ENCODE results near the gene R3HDML. TPM values are rescaled to one million over a fixed set of nuclear protein-coding genes. Genes with fewer than 3 reads are reported as not detected.

R3HDML gene
- total and polyA plus RNA-seq, 2 donors (not counting 1 experiment from before 2014, with no cell fraction given): not detected

DNA sequence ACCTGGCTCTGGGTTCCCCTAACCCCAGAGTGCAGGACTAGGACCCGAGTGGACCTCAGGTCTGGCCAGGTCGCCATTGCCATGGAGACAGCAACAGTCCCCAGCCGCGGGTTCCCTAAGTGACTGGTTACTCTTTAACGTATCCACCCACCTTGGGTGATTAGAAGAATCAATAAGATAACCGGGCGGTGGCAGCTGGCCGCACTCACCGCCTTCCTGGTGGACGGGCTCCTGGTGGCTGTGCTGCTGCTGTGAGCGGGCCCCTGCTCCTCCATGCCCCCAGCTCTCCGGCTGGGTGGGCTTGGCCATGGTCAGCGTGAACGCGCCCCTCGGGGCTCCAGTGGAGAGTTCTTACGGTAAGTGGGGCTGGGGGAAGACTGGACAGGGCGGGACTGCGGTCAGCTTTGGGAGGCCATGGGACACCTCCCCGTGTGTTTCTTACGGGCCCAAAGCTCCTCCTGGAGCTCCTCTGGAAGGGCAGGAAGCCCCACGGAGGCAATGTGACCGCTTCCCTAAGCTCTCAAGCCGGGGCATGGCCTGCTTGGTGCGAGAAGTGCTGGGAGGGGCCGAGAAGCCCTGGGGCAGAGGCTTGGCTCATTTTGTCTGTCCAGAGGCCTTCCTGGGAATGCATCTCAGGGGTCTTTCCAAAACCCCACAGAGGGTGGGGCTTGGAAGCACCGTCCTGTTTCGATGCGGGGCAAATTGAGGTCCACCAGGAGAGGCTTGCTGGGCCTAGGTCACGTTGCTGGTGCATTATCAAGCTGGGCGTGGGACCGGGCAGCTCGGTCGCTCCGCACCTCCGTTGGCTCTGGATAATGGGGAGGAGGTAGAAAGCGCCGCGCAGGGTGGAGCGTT, 18.9 kb downstream of the R3HDML start, which contains the start of gene HNF4A:
TSS of gene HNF4A (plus strand) at position 202 of the 855 bp plus-strand sequence. CDS start at position 308, 106 bp downstream.
- CTCF ChIA-PET: no interaction called here
- Histone ChIP-seq H3K79me2 (ENCODE audit: control insufficient read depth, insufficient read depth, low read length) (no peaks in the 10 kb centered on the region), H3K4me2 (replicated peaks; ENCODE audit: low read depth, low read length, poor library complexity, severe bottlenecking) (no peak within 1 kb of the TSS), H3K4me3 (ENCODE audit: control extremely low read depth in 1 of 5, extremely low read depth in 1 of 5, insufficient read depth in 1 of 5, low read depth in 2 of 5, low read length in 4 of 5) (no peak within 1 kb of the TSS), H4K20me1 (ENCODE audit: control insufficient read depth, insufficient read depth, low read length, poor library complexity, severe bottlenecking) (no peaks in the 10 kb centered on the region), H3K4me1 (ENCODE audit: control insufficient read depth in 2 of 2, insufficient read depth in 2 of 2, low read length in 2 of 2) (no peaks in the 10 kb centered on the region), H3K27me3 (replicated peaks in 1 of 4; ENCODE audit: control extremely low read depth in 1 of 4, control insufficient read depth in 3 of 4, insufficient read depth in 4 of 4, low read length in 3 of 4) (peaks cover 0 to 4% (median 2%) of the 10 kb centered on the region in 4 experiments), H3K27ac (ENCODE audit: low read length in 2 of 2) (no peak within 1 kb of the TSS), H3K9me3 (ENCODE audit: control extremely low read depth in 1 of 3, control insufficient read depth in 2 of 3, insufficient read depth in 1 of 3, low read length in 2 of 3) (peaks cover 0 to 4% (median 0%) of the 10 kb centered on the region in 3 donors), H3K9ac (ENCODE audit: low read length) (no peak within 1 kb of the TSS), H3K36me3 (replicated peaks in 1 of 2; ENCODE audit: control extremely low read depth in 1 of 2, control insufficient read depth in 1 of 2, extremely low read depth in 1 of 2, insufficient read depth in 2 of 2, low read length in 1 of 2) (no peaks in the 10 kb centered on the region), H2AFZ (ENCODE audit: insufficient read depth, low read depth, low read length, poor library complexity, severe bottlenecking) (no peak within 1 kb of the TSS)
- POLR2A ChIA-PET: no interaction called here
- TF ChIP-seq, protein P1, sequence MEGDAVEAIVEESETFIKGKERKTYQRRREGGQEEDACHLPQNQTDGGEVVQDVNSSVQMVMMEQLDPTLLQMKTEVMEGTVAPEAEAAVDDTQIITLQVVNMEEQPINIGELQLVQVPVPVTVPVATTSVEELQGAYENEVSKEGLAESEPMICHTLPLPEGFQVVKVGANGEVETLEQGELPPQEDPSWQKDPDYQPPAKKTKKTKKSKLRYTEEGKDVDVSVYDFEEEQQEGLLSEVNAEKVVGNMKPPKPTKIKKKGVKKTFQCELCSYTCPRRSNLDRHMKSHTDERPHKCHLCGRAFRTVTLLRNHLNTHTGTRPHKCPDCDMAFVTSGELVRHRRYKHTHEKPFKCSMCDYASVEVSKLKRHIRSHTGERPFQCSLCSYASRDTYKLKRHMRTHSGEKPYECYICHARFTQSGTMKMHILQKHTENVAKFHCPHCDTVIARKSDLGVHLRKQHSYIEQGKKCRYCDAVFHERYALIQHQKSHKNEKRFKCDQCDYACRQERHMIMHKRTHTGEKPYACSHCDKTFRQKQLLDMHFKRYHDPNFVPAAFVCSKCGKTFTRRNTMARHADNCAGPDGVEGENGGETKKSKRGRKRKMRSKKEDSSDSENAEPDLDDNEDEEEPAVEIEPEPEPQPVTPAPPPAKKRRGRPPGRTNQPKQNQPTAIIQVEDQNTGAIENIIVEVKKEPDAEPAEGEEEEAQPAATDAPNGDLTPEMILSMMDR (IDR thresholded peaks at IDR 0.05): no peak
- no peak for TF ChIP-seq EZH2 (IDR thresholded peaks at IDR 0.05; ENCODE audit: borderline replicate concordance, insufficient read depth, low read depth, low read length, poor library complexity, severe bottlenecking)
- ATAC-seq (ENCODE audit: low read depth): no peak
- H3K4me1 Mint-ChIP-seq: no peaks in the 10 kb centered on the region
- H3K9me3 Mint-ChIP-seq (ENCODE audit: insufficient read depth): no peaks in the 10 kb centered on the region
- DNase-seq: no peak
- intact Hi-C loops (cut with micrococcal nuclease): no loop called here
- no peak within 1 kb of the TSS for H3K4me3 Mint-ChIP-seq
- no peak within 1 kb of the TSS for H3K27ac Mint-ChIP-seq
- 88% methylated on average over 29 of the region's 40 CpGs for WGBS (ENCODE audit: insufficient coverage)
- peaks cover 40% of the 10 kb centered on the region for H3K27me3 Mint-ChIP-seq

DNA sequence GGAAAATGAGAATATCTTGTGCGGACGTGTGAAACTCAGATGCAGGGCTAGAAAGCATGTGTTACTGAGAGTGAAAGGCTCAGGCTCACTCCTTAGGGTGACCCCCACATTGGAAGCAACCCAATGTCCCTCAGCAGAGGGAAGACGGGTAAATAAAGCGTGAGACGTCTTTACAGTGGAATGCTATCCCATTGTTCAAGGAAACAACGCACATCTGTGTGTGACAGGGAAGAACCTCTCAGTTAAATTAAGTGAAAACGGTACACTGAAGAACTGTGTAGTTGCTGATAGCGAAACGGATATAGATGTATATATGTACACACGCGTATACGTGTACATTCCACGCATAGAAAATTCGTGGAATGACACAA, 19.5 kb downstream of the R3HDML start:
- H4K20me1 ChIP-seq (ENCODE audit: control insufficient read depth, insufficient read depth, low read length, poor library complexity, severe bottlenecking): no peaks in the 10 kb centered on the region
- no peaks in the 10 kb centered on the region for H3K79me2 ChIP-seq (ENCODE audit: control insufficient read depth, insufficient read depth, low read length)
- peaks cover 0 to 4% (median 0%) of the 10 kb centered on the region in 3 donors for H3K9me3 ChIP-seq (ENCODE audit: control extremely low read depth in 1 of 3, control insufficient read depth in 2 of 3, insufficient read depth in 1 of 3, low read length in 2 of 3)
- H3K4me2 ChIP-seq (replicated peaks; ENCODE audit: low read depth, low read length, poor library complexity, severe bottlenecking): no peak overlapping the region
- CTCF ChIA-PET: no interaction called here
- no peak overlapping the region for H3K4me3 Mint-ChIP-seq
- POLR2A ChIA-PET: no interaction called here
- H3K9ac ChIP-seq (ENCODE audit: low read length): no peak overlapping the region
- H3K4me1 ChIP-seq (ENCODE audit: control insufficient read depth in 2 of 2, insufficient read depth in 2 of 2, low read length in 2 of 2): no peaks in the 10 kb centered on the region
- no peak overlapping the region for H3K27ac Mint-ChIP-seq
- intact Hi-C loops (cut with micrococcal nuclease): no loop called here
- WGBS (ENCODE audit: insufficient coverage): 90% methylated on average over 12 of the region's 14 CpGs
- H3K27ac ChIP-seq (ENCODE audit: low read length in 2 of 2): no peak overlapping the region
- ATAC-seq (ENCODE audit: low read depth) (no peak), DNase-seq (no peak)
- H3K4me3 ChIP-seq (ENCODE audit: control extremely low read depth in 1 of 5, extremely low read depth in 1 of 5, insufficient read depth in 1 of 5, low read depth in 2 of 5, low read length in 4 of 5): no peak overlapping the region
- no peak overlapping the region for H2AFZ ChIP-seq (ENCODE audit: insufficient read depth, low read depth, low read length, poor library complexity, severe bottlenecking)
- no peaks in the 10 kb centered on the region for H3K36me3 ChIP-seq (replicated peaks in 1 of 2; ENCODE audit: control extremely low read depth in 1 of 2, control insufficient read depth in 1 of 2, extremely low read depth in 1 of 2, insufficient read depth in 2 of 2, low read length in 1 of 2)
- TF ChIP-seq EZH2 (IDR thresholded peaks at IDR 0.05; ENCODE audit: borderline replicate concordance, insufficient read depth, low read depth, low read length, poor library complexity, severe bottlenecking): no peak
- TF ChIP-seq, protein P1 (IDR thresholded peaks at IDR 0.05): no peak
- H3K4me1 Mint-ChIP-seq: no peaks in the 10 kb centered on the region
- H3K27me3 ChIP-seq (replicated peaks in 1 of 4; ENCODE audit: control extremely low read depth in 1 of 4, control insufficient read depth in 3 of 4, insufficient read depth in 4 of 4, low read length in 3 of 4): peaks cover 0 to 4% (median 2%) of the 10 kb centered on the region in 4 experiments
- peaks cover 42% of the 10 kb centered on the region for H3K27me3 Mint-ChIP-seq
- no peaks in the 10 kb centered on the region for H3K9me3 Mint-ChIP-seq (ENCODE audit: insufficient read depth)

Measured in B cell (primary cell).